Uterus (tissue), 4 donors: ENCODE measurements around the gene RCN1. TPM values are rescaled to one million over a fixed set of nuclear protein-coding genes. Genes with fewer than 3 reads are reported as not detected.
A peak's percentile ranks its signal among the peaks of the same experiment; 100 is the strongest.

ENCODE experiments used
- DNase-seq, 2 donors: peaks; one replicate each; pipeline ENCODE4 v3.0.0-alpha.2; 2019 to 2020
- H3K27ac ChIP-seq, 2 donors: fragments of 200-600 bp; sonication (generic); 1 replicate in 1 of 2; 2 replicates in 1 of 2; pipeline ENCODE4 v1.5.1; 2016 to 2018
- H3K27me3 ChIP-seq, 2 donors: fragments of 200-600 bp; sonication (generic); one replicate each; pipeline ENCODE4 v1.5.1; 2018 to 2019; ENCODE audit warnings: control low read depth in 1 of 2
- H3K36me3 ChIP-seq, 2 donors: fragments of 200-600 bp; sonication (generic); one replicate each; pipeline ENCODE4 v1.5.1; 2019; ENCODE audit warnings: control low read depth in 1 of 2
- H3K4me1 ChIP-seq, 2 donors: fragments of 200-600 bp; sonication (generic); one replicate each; pipeline ENCODE4 v1.5.1; 2018 to 2019; ENCODE audit warnings: control low read depth in 1 of 2
- H3K4me3 ChIP-seq, 2 donors: fragments of 200-600 bp; sonication (generic); 1 replicate in 1 of 2; 2 replicates in 1 of 2; pipeline ENCODE4 v1.5.1; 2018 to 2019; ENCODE audit warnings: mild to moderate bottlenecking in 1 of 2
- H3K9me3 ChIP-seq, 2 donors: fragments of 200-600 bp; sonication (generic); one replicate each; pipeline ENCODE4 v1.5.1; 2019; ENCODE audit warnings: control low read depth in 1 of 2
- CTCF ChIP-seq, 4 experiments: fragments of 200-600 bp in 2 of 4; fragments of 450-650 bp in 2 of 4; sonication (generic) in 2 of 4; IDR thresholded peaks; one replicate each; pipeline ENCODE4 v1.5.1; 2016 to 2019; ENCODE audit warnings: antibody characterized with exemption in 4 of 4, mild to moderate bottlenecking in 2 of 4, moderate library complexity in 1 of 4
- POLR2A ChIP-seq, 2 donors: fragments of 450-650 bp; IDR thresholded peaks; one replicate each; pipeline ENCODE4 v1.6.1; 2016; ENCODE audit warnings: antibody characterized with exemption in 2 of 2, mild to moderate bottlenecking in 1 of 2, moderate library complexity in 1 of 2
- intact Hi-C: fragments of 100-400 bp; cut with DNase I; formaldehyde crosslinking; loops from one replicate; pipeline ENCODE4 v1.15.1; 2023; ENCODE audit warnings: low total_unique reads
- total RNA-seq, 4 donors: library from RNA; depleted of rRNA in 3 of 4; stranded (reverse); fragments of >200 nt in 3 of 4; gene quantifications; one replicate each; pipeline versions ENCODE4 v1.1.0 to v1.2.4, GENCODE V29; 2014 to 2023
- donor health status: DM: yes; HTN: yes; CAD: no.

The RCN1 gene
- total RNA-seq, result 100 to 1,000 TPM in 1 of 4 donors, 10 to 100 TPM in 3; 26.1 to 221 (median 67.9) TPM

- Histone ChIP-seq H3K36me3 (no peaks in the 10 kb centered on the region), H3K4me1 (no peaks in the 10 kb centered on the region), H3K27me3 (no peaks in the 10 kb centered on the region), H3K4me3 (peak within 1 kb of the TSS; percentile 44 to 63), H3K27ac (peak within 1 kb of the TSS; percentile 90 to 91), H3K9me3 (no peaks in the 10 kb centered on the region)
- intact Hi-C loops, result no loop called here
- DNase-seq, result peak; percentile 57 to 70
- TF ChIP-seq POLR2A (IDR thresholded peaks at IDR 0.05) (peak; percentile 47 to 60), CTCF (IDR thresholded peaks at IDR 0.05) (no peak)
Measured at GRCh38 chr11:32090545-32091370, at the start of gene RCN1. Gene RCN1 (plus strand): TSS chr11:32091074. CDS start chr11:32091197, 123 bp downstream.

- H3K4me3 ChIP-seq, result no peak overlapping the region
- H3K9me3 ChIP-seq, result no peaks in the 10 kb centered on the region
- H3K4me1 ChIP-seq, result no peaks in the 10 kb centered on the region
- no peaks in the 10 kb centered on the region for H3K27me3 ChIP-seq
- H3K36me3 ChIP-seq, result no peaks in the 10 kb centered on the region
- H3K27ac ChIP-seq, result no peak overlapping the region
- no peak for DNase-seq
- no peak for TF ChIP-seq POLR2A (IDR thresholded peaks at IDR 0.05)
- TF ChIP-seq CTCF (IDR thresholded peaks at IDR 0.05), result no peak
- intact Hi-C loops, result no loop called here
Measured at GRCh38 chr11:32043737-32044136, 47.1 kb upstream of the RCN1 start.

GRCh38 chr11:32044158-32044863, 46.6 kb upstream of the RCN1 start:
- intact Hi-C loops, result no loop called here
- no peaks in the 10 kb centered on the region for H3K27me3 ChIP-seq
- H3K27ac ChIP-seq, result no peak overlapping the region
- no peaks in the 10 kb centered on the region for H3K9me3 ChIP-seq
- no peaks in the 10 kb centered on the region for H3K36me3 ChIP-seq
- TF ChIP-seq CTCF (IDR thresholded peaks at IDR 0.05) (no peak), POLR2A (IDR thresholded peaks at IDR 0.05) (no peak)
- no peak overlapping the region for H3K4me3 ChIP-seq
- no peak for DNase-seq
- no peaks in the 10 kb centered on the region for H3K4me1 ChIP-seq

- Histone ChIP-seq H3K9me3 (no peaks in the 10 kb centered on the region), H3K4me1 (no peaks in the 10 kb centered on the region), H3K27me3 (no peaks in the 10 kb centered on the region), H3K4me3 (no peak overlapping the region), H3K27ac (no peak overlapping the region), H3K36me3 (no peaks in the 10 kb centered on the region)
- no peak for DNase-seq
- intact Hi-C loops, result no loop called here
- no peak for TF ChIP-seq CTCF (IDR thresholded peaks at IDR 0.05)
- TF ChIP-seq POLR2A (IDR thresholded peaks at IDR 0.05), result no peak
Measured at GRCh38 chr11:32045456-32045855, 45.4 kb upstream of the RCN1 start.

- no peaks in the 10 kb centered on the region for H3K9me3 ChIP-seq
- no peaks in the 10 kb centered on the region for H3K27me3 ChIP-seq
- TF ChIP-seq CTCF (IDR thresholded peaks at IDR 0.05) (no peak), POLR2A (IDR thresholded peaks at IDR 0.05) (no peak)
- no peaks in the 10 kb centered on the region for H3K4me1 ChIP-seq
- no peak overlapping the region for H3K27ac ChIP-seq
- no peaks in the 10 kb centered on the region for H3K36me3 ChIP-seq
- H3K4me3 ChIP-seq, result no peak overlapping the region
- intact Hi-C loops, result loop anchor here (5.0 kb wide), 1 partner anchor 127 kb away; no protein-coding TSS in a partner anchor
- DNase-seq, result no peak
Measured at GRCh38 chr11:32050264-32050663, 40.6 kb upstream of the RCN1 start.
